Measurements from ENCODE around the gene PTPRA. TPM values are rescaled to one million over a fixed set of nuclear protein-coding genes. Genes with fewer than 3 reads are reported as not detected.

Gene PTPRA
- total and polyA plus RNA-seq, 2 of the 13 experiments (the other 11 are each of a cell fraction or from before 2014, with no cell fraction given), result 47.2 to 127 TPM

DNA sequence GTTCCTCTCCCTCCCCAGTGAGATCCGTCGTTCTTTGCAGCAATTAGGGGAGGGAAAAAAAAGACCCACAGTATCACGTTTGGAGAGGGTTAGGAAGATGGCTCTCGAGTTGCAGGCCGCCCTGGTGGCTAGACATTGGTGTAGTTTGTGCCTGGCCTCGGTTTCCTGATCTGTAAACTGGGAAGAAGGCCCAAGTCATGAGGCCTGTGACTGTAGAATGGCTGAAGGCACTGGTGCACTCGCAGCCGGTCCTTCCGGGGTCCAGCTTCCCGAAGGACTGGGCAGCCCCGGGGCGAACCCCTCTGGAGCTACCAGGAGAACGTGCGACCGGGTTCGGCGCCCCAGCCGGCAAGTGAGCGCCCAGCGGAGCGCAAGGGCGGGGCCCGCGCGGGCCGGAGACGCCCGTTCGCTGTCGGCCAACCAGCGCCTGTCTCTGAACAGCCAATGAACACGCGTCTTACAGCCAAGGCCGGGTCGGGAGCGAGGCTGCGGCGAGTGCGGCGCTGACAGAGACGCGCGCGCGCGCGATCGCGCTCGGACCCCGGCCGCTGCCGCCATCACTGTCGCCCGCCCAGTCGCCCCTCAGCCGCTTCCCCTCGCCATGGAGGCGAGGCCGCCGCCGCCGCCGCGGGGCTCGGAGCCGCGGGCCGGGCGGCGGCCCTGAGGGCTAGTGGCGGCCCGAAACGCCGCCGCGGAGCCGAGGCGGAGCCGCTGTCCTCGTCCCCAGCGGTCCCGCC is at the start of gene PTPRA (continued):
- TF ChIP-seq ATRX (CRISPR knock-in tag; IDR thresholded peaks at IDR 0.05; ENCODE audit: borderline replicate concordance) (no peak), HOXA3 (CRISPR knock-in tag; IDR thresholded peaks at IDR 0.05) (peak; percentile 96), RAD21 (CRISPR knock-in tag; IDR thresholded peaks at IDR 0.05) (peak; percentile 58; the same call in 1 of the 2 replicates), KMT2A (CRISPR knock-in tag; IDR thresholded peaks at IDR 0.05) (peak; percentile 82), EP300 (IDR thresholded peaks at IDR 0.05; ENCODE audit: low read depth in 2 of 2, low read length in 2 of 2) (no peak), EP300 (CRISPR knock-in tag; IDR thresholded peaks at IDR 0.05; ENCODE audit: borderline replicate concordance) (peak; percentile 56), HMG20A (CRISPR knock-in tag; IDR thresholded peaks at IDR 0.05; ENCODE audit: borderline replicate concordance) (peak; percentile 43; the same call in 1 of the 2 replicates), NR1H2 (CRISPR knock-in tag; IDR thresholded peaks at IDR 0.05; ENCODE audit: borderline replicate concordance, low read depth) (no peak), ELK4 (CRISPR knock-in tag; IDR thresholded peaks at IDR 0.05; ENCODE audit: borderline replicate concordance) (no peak), STAG1 (CRISPR knock-in tag; IDR thresholded peaks at IDR 0.05) (no peak), FOXA3 (CRISPR knock-in tag; IDR thresholded peaks at IDR 0.05) (peak; percentile 28), RFXAP (CRISPR knock-in tag; IDR thresholded peaks at IDR 0.05; ENCODE audit: borderline replicate concordance) (peak; percentile 37; the same call in 1 of the 2 replicates), ZNF577 (CRISPR knock-in tag; IDR thresholded peaks at IDR 0.05; ENCODE audit: borderline replicate concordance, low read depth) (0 out of 2 replicates have a peak, but pooled peaks have one; percentile 88), ZNF282 (IDR thresholded peaks at IDR 0.05; ENCODE audit: partially characterized antibody) (no peak), ZNF550 (CRISPR knock-in tag; IDR thresholded peaks at IDR 0.05; ENCODE audit: borderline replicate concordance) (peak; percentile 98), SMARCC2 (IDR thresholded peaks at IDR 0.05) (no peak), SRSF1 (optimal IDR thresholded peaks at IDR 0.05; ENCODE audit: low read depth, low read length) (no peak), CBFB (CRISPR knock-in tag; IDR thresholded peaks at IDR 0.05) (peak; percentile 89), ZIK1 (CRISPR knock-in tag; IDR thresholded peaks at IDR 0.05; ENCODE audit: borderline replicate concordance, low read depth) (peak; percentile 82; the same call in 1 of the 2 replicates), MBD4 (IDR thresholded peaks at IDR 0.05; ENCODE audit: borderline replicate concordance, low read length) (no peak), ATF7 (IDR thresholded peaks at IDR 0.05) (no peak), ATF7 (CRISPR knock-in tag; IDR thresholded peaks at IDR 0.05) (no peak; the same call in 1 of the 2 replicates), BORCS8-MEF2B (CRISPR knock-in tag; IDR thresholded peaks at IDR 0.05) (peak; percentile 69), POLR2AphosphoS2 (IDR thresholded peaks at IDR 0.05; ENCODE audit: low read depth, low read length) (no peak), SP2 (CRISPR knock-in tag; IDR thresholded peaks at IDR 0.05) (peak; percentile 63), NFE2L1 (CRISPR knock-in tag; IDR thresholded peaks at IDR 0.05; ENCODE audit: borderline replicate concordance) (0 out of 2 replicates have a peak, but pooled peaks have one; percentile 92), ZC3H13 (CRISPR knock-in tag; IDR thresholded peaks at IDR 0.05) (0 out of 2 replicates have a peak, but pooled peaks have one; percentile 68)
- TF ChIP-seq, protein P1, sequence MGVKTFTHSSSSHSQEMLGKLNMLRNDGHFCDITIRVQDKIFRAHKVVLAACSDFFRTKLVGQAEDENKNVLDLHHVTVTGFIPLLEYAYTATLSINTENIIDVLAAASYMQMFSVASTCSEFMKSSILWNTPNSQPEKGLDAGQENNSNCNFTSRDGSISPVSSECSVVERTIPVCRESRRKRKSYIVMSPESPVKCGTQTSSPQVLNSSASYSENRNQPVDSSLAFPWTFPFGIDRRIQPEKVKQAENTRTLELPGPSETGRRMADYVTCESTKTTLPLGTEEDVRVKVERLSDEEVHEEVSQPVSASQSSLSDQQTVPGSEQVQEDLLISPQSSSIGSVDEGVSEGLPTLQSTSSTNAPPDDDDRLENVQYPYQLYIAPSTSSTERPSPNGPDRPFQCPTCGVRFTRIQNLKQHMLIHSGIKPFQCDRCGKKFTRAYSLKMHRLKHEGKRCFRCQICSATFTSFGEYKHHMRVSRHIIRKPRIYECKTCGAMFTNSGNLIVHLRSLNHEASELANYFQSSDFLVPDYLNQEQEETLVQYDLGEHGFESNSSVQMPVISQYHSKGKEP (CRISPR knock-in tag; IDR thresholded peaks at IDR 0.05), result peak; percentile 87
- TF ChIP-seq, protein P2, sequence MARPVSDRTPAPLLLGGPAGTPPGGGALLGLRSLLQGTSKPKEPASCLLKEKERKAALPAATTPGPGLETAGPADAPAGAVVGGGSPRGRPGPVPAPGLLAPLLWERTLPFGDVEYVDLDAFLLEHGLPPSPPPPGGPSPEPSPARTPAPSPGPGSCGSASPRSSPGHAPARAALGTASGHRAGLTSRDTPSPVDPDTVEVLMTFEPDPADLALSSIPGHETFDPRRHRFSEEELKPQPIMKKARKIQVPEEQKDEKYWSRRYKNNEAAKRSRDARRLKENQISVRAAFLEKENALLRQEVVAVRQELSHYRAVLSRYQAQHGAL (CRISPR knock-in tag; IDR thresholded peaks at IDR 0.05; ENCODE audit: not compliant biosample characterization), result no peak
